RWPE2 (cell line): ENCODE results near the gene DROSHA.

Experiments
- ATAC-seq: fragments of 200-7000 bp; cut with Tn5 transposase; 3 replicates; pipeline ENCODE4 v1.9.1; 2021; ENCODE audit warnings: low read depth
- DNase-seq: peaks from one replicate; pipeline ENCODE4 v3.0.0-alpha.2; 2020; ENCODE audit warnings: low spot score
- H3K27ac ChIP-seq: fragments of 450-650 bp; 2 replicates; pipeline ENCODE4 v1.5.1; 2017; ENCODE audit warnings: mild to moderate bottlenecking; ENCODE audit not compliant: poor library complexity, severe bottlenecking
- H3K27me3 ChIP-seq: fragments of 250-450 bp; sonication (Bioruptor Pico); 2 replicates; pipeline ENCODE4 v1.5.1; 2021; ENCODE audit warnings: mild to moderate bottlenecking, moderate library complexity; ENCODE audit not compliant: insufficient read depth, poor library complexity, severe bottlenecking
- H3K36me3 ChIP-seq: fragments of 250-450 bp; sonication (Bioruptor Pico); 2 replicates; pipeline ENCODE4 v1.5.1; 2020; ENCODE audit warnings: low read depth, mild to moderate bottlenecking, moderate library complexity
- H3K4me1 ChIP-seq: fragments of 250-450 bp; sonication (Bioruptor Pico); 2 replicates; pipeline ENCODE4 v1.5.1; 2021; ENCODE audit warnings: mild to moderate bottlenecking, moderate library complexity; ENCODE audit not compliant: insufficient read depth, poor library complexity, severe bottlenecking
- H3K4me3 ChIP-seq: fragments of 250-450 bp; sonication (Bioruptor Pico); 2 replicates; pipeline ENCODE4 v1.5.1; 2021; ENCODE audit warnings: mild to moderate bottlenecking, moderate library complexity; ENCODE audit not compliant: severe bottlenecking
- H3K9me3 ChIP-seq: fragments of 250-450 bp; sonication (Bioruptor Pico); 2 replicates; pipeline ENCODE4 v1.5.1; 2021; ENCODE audit warnings: mild to moderate bottlenecking, moderate library complexity; ENCODE audit not compliant: severe bottlenecking
- CTCF ChIP-seq: fragments of 450-650 bp; IDR thresholded peaks from one replicate; pipeline ENCODE4 v1.5.1; 2017; ENCODE audit warnings: mild to moderate bottlenecking, moderate library complexity; ENCODE audit not compliant: poor library complexity, severe bottlenecking

The DROSHA gene

DNA sequence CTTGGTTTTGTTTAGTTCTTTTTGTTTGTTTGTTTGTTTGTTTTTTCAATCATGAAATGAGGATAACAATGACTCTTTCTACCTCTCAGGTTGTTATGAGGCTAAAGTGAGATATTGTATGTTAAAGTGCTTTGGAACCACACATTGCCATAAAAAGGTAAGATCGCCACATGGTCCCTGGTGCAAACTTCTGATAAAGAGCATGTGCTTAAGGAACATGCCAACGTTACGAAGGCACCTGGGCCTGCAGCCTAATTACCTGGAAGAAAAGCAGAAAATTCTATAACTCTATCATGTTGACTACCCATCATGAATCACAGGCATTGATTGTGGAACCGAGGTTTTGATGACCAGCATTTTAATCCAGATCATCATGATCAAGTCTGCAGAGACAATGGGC, 151.8 kb downstream of the DROSHA start:
- no peak overlapping the region for H3K4me3 ChIP-seq
- no peak for DNase-seq
- no peaks in the 10 kb centered on the region for H3K9me3 ChIP-seq
- no peaks in the 10 kb centered on the region for H3K36me3 ChIP-seq
- no peaks in the 10 kb centered on the region for H3K4me1 ChIP-seq
- no peak for ATAC-seq
- no peaks in the 10 kb centered on the region for H3K27me3 ChIP-seq
- no peak overlapping the region for H3K27ac ChIP-seq
- no peak for TF ChIP-seq CTCF

DNA sequence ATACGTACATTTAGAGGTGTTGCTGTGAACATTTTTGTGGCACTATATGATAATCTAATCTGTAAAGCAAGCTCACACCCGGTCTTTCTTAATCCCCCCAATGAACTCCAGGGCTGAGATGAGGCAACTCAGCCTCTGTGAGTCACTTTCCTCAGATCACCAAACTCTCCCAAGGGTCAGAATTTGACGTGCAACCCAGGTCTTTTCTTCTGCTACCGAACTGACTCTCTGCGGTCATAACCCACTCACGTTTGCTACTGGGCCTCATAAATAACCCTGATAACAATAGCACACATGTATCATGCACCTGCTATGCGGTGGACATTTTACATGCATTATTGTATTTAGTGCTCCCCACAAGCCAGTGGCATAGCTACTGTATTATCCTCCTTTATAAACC, 153.1 kb downstream of the DROSHA start:
- ATAC-seq (no peak), DNase-seq (no peak)
- no peaks in the 10 kb centered on the region for H3K27me3 ChIP-seq
- no peaks in the 10 kb centered on the region for H3K9me3 ChIP-seq
- no peak for TF ChIP-seq CTCF
- no peaks in the 10 kb centered on the region for H3K4me1 ChIP-seq
- no peak overlapping the region for H3K4me3 ChIP-seq
- H3K36me3 ChIP-seq = no peaks in the 10 kb centered on the region
- no peak overlapping the region for H3K27ac ChIP-seq

GRCh38 chr5:31378136-31378535, 153.8 kb downstream of the DROSHA start:
- H3K4me3 ChIP-seq = no peak overlapping the region
- H3K36me3 ChIP-seq = no peaks in the 10 kb centered on the region
- H3K27me3 ChIP-seq = no peaks in the 10 kb centered on the region
- ATAC-seq (no peak), DNase-seq (no peak)
- TF ChIP-seq CTCF = no peak
- no peak overlapping the region for H3K27ac ChIP-seq
- H3K9me3 ChIP-seq = no peaks in the 10 kb centered on the region
- H3K4me1 ChIP-seq = no peaks in the 10 kb centered on the region

DNA sequence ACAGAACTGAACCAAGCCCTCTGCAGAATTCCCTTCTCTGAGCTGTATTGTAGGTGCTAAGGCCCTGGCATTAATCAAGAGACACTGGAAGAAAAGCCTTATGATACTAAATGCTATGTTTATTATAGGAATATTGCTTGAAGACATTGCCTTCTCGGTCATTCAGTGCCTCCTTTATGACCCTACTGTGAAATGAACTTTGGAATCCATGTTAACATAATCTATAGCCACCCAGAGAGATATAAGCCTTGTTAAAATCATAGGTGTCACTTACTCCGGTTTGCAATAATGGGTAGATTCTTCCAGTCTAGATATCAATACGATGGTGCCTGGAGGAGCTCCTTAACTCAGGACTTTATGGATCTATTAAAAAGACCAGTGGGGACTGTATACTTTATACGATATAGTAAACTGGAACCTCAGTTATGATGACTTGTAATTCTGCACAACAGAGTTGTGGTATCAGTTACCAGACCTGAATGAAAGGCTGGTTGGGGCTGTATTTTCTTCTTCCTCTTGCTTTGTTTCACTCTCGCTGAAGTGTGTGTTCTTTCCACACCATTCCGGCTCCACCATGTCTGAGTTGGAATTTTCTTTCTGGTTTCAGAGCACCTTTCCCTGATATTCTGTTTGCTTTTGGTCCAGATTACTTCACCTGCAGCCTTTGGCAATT, 154.5 kb downstream of the DROSHA start:
- Histone ChIP-seq H3K4me1 (no peaks in the 10 kb centered on the region), H3K36me3 (no peaks in the 10 kb centered on the region), H3K27me3 (no peaks in the 10 kb centered on the region), H3K4me3 (no peak overlapping the region), H3K27ac (no peak overlapping the region), H3K9me3 (no peaks in the 10 kb centered on the region)
- no peak for ATAC-seq
- DNase-seq = no peak
- no peak for TF ChIP-seq CTCF

DNA sequence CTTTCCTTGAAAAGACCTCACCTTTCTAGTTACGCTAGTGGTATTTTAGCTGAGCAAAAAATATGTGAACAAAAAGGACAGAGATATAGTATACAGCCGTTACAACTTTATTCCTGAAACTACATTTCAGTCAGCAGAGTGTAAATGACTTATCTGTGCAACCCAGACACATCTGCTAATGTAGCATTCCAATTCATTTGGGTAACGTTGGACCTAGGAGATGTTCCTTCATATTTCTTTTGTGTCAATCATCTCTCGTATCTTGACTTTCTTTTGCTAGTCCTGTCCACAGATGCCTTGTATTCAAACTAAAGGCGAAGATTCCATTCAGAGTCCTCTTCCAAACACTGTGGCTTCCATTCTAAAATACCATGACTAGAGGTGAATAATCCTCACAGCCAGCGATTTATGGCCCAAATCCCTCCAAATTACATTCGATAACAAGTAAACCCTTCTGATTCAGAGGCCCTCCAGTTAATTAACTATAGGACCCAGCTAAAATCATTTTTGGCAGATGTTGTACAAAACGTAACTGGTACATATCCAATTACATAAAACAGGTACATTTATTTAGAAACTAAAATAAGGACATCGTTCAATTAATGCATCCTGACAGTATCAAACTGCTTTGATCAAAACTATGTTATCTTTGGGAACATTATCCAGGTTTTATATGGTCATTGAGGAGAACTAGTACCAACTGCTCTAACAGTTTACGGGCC, 155.7 kb downstream of the DROSHA start:
- no peak for TF ChIP-seq CTCF
- Histone ChIP-seq H3K27ac (no peak overlapping the region), H3K4me1 (no peaks in the 10 kb centered on the region), H3K4me3 (no peak overlapping the region), H3K27me3 (peaks cover 4% of the 10 kb centered on the region), H3K36me3 (no peaks in the 10 kb centered on the region), H3K9me3 (no peaks in the 10 kb centered on the region)
- no peak for DNase-seq
- no peak for ATAC-seq
